Measurements from ENCODE around the gene ATP1A3.

The ATP1A3 gene

DNA sequence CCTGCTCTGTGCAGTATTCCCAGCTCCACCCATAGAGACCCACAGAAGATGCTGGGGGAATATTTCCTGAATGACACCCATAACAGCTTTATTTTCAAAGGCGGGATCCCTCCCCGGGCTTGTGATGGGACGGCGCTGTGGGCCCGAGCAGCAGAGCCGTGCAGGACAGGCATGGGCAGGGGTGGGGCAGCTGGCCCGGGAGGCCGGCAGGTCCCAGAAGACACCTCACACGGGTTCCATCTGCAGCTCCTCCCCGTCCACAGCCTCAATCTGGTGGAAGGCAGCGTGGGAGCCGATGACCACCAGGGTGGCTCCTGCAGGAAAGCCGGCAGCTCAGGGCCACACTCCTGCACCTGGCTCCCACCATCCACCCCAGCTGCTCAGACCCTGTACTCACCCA is 37.4 kb downstream of the ATP1A3 start:
- no peak overlapping the region for H3K4me3 ChIP-seq (ENCODE audit: low read depth, low read length)

DNA sequence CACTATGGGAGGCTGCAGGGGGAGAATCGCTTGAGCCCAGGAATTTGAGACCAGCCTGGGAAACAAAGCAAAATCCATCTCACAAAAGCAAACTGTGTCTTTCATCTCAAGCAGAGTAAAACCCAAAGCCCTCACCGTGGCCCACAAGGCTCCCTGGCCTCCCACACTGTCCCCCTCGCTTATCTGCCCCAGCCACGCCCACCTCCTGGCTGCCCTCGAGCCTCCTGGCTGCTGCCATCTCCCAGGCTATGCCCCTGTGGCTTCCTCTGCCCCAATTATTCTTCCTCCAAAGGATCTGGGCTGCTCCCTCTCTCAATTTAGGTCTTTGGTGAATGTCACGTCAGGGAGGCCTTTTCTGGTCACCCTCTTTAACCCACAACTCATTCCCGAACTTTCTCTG is 38.5 kb downstream of the ATP1A3 start:
- no peak overlapping the region for H3K4me3 ChIP-seq (ENCODE audit: low read depth, low read length)
- TF ChIP-seq, protein P1, sequence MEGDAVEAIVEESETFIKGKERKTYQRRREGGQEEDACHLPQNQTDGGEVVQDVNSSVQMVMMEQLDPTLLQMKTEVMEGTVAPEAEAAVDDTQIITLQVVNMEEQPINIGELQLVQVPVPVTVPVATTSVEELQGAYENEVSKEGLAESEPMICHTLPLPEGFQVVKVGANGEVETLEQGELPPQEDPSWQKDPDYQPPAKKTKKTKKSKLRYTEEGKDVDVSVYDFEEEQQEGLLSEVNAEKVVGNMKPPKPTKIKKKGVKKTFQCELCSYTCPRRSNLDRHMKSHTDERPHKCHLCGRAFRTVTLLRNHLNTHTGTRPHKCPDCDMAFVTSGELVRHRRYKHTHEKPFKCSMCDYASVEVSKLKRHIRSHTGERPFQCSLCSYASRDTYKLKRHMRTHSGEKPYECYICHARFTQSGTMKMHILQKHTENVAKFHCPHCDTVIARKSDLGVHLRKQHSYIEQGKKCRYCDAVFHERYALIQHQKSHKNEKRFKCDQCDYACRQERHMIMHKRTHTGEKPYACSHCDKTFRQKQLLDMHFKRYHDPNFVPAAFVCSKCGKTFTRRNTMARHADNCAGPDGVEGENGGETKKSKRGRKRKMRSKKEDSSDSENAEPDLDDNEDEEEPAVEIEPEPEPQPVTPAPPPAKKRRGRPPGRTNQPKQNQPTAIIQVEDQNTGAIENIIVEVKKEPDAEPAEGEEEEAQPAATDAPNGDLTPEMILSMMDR (IDR thresholded peaks at IDR 0.05; ENCODE audit: low read depth, low read length) = no peak

More for the DNA sequence above, 37.4 kb downstream of the ATP1A3 start:
- TF ChIP-seq, protein P1 (IDR thresholded peaks at IDR 0.05; ENCODE audit: low read depth, low read length) = no peak

DNA sequence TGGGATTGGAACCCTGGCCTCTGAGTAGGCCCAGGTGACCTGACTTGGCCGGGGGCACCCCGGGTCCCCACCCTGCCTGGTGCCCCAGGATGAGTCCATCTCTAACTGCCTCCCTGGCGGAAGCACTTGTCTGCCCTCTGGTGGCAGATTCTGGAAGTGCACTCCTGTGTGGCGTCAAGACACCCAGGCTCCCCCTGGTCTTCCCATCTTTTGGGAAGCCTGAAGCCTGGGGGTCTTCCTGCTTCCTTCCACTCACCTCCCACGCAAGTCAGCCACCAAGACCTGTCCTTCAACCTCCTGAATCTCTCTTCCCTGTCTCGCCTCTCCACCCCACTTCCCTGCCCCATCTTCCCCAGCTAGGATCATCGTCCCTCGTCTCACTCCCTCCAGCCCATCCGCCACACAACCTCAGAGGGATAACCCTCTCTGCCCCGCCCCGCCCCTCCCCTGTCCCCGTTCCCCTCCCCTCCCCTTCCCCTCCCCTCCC is 42.3 kb downstream of the ATP1A3 start:
- TF ChIP-seq, protein P1 (IDR thresholded peaks at IDR 0.05; ENCODE audit: low read depth, low read length) = peak; percentile 99
- no peak overlapping the region for H3K4me3 ChIP-seq (ENCODE audit: low read depth, low read length)

DNA sequence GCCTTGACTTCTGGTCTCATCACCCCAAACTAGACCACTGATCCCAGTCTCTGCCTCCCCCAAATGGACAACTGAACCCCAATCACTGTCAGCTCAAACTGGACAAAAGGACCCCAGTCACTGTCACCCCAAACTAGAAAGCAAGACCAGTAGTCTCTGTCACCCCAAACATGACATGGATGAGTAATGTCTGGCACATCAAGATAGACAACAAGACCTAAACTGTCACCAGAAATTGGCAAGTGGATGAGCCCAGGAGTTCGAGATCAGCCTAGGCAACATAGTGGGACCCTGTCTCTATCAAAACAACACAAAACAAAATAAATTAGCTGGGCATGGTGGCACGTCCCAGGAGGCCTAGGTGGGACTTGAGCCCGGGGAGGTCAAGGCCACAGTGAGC is 46.9 kb downstream of the ATP1A3 start:
- TF ChIP-seq, protein P1 (IDR thresholded peaks at IDR 0.05; ENCODE audit: low read depth, low read length) = no peak
- H3K4me3 ChIP-seq (ENCODE audit: low read depth, low read length) = no peak overlapping the region

DNA sequence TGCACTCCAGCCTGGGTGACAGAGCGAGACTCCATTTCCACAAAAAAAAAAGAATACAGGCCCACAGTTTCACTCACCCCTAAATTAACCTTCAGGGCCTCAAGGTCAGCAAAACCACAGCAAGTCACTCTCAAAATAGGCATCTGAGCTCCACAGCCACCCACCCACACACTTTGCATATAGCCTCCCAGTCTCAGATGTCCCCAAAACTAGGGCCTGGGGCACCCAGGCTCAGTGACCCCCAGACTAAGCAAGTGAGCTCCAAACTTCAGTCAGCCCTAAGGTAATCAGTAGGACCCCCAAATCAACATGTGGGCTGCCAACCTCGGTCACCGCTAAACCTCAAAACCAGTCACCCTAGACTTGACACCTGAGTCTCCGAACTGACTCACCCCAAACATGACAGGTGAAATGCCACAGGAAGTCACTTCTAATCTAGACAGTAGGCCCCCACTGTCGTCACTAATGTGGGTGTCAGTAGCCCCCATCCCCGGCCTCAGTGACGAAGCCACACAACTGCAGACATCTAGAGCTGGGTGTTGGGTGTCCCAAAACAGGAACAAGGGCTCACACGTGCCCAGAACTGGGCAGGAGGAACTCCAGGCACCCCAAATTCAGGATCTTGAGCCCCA is 48.8 kb downstream of the ATP1A3 start:
- TF ChIP-seq, protein P1 (IDR thresholded peaks at IDR 0.05; ENCODE audit: low read depth, low read length) = no peak

DNA sequence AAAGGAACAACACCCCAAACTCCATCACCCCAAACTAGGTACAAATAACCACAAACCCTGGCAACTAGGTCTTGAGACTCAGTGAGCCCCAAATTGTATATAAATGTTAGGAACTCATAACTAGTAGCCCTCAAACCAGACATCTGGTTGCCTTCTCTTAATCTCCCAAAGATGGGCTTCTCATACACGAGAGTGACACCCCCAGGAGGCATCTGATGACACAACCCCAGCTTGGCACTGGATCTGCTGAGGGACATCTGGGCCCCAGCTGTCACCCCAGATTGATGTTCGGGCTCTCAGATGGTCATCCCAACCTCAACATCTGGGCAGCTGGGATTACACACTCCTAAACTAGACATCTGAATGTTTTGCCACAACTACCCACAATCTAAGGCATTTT is 49.7 kb downstream of the ATP1A3 start:
- H3K4me3 ChIP-seq (ENCODE audit: low read depth, low read length) = no peak overlapping the region
- TF ChIP-seq, protein P1 (IDR thresholded peaks at IDR 0.05; ENCODE audit: low read depth, low read length) = no peak

More for the DNA sequence above, 48.8 kb downstream of the ATP1A3 start:
- H3K4me3 ChIP-seq (ENCODE audit: low read depth, low read length) = no peak overlapping the region

DNA sequence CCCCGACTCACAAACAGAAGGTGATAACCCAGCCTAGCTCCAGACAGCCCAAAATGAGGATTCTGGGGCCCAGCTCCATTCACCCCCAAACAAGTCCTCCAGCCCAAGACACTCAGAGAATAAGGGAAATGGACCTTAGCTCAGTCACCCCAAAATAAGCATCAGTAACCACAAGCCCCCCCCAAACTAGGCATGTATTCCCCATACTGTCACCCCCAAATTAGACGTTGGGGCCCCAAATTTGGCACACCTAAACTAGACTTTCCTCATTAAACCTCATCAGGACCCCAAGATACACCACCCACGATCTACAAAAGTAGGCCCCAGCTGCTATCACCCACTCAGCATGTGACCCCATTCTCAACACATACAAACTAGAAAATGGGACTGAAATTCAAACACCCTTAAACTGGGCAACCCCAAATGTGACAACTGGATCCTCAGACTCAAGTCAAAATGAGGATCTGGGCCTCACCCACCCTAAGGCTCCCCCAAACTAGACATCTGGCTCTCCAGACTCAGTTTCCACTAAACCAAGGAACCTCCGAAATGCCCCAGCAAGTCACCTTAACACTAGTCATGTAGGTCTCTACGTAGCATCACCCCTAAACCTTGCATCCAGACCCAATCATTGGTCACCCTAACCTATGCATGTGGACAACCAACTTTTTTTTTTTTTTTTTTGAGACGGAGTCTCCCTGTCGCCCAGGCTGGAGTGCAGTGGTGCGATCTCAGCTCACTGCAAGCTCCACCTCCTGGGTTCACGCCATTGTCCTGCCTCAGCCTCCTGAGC is 52.4 kb downstream of the ATP1A3 start:
- TF ChIP-seq, protein P1 (IDR thresholded peaks at IDR 0.05; ENCODE audit: low read depth, low read length) = no peak
- no peak overlapping the region for H3K4me3 ChIP-seq (ENCODE audit: low read depth, low read length)
